GM21367 (cell line): ENCODE measurements around the gene ARTN.
A peak's percentile ranks its signal among the peaks of the same experiment; 100 is the strongest.

Experiments
- ATAC-seq: cut with Tn5 transposase; IDR thresholded peaks from one replicate; pipeline ENCODE4 v1.9.1; 2021; ENCODE audit not compliant: unreplicated experiment

Gene ARTN

GRCh38 chr1:43947061-43947873 is 13.7 kb downstream of the ARTN start:
- no peak for ATAC-seq

- no peak for ATAC-seq
Measured at GRCh38 chr1:43947874-43948437, 14.4 kb downstream of the ARTN start.

GRCh38 chr1:43949678-43950077 is 16.1 kb downstream of the ARTN start:
- no peak for ATAC-seq

DNA sequence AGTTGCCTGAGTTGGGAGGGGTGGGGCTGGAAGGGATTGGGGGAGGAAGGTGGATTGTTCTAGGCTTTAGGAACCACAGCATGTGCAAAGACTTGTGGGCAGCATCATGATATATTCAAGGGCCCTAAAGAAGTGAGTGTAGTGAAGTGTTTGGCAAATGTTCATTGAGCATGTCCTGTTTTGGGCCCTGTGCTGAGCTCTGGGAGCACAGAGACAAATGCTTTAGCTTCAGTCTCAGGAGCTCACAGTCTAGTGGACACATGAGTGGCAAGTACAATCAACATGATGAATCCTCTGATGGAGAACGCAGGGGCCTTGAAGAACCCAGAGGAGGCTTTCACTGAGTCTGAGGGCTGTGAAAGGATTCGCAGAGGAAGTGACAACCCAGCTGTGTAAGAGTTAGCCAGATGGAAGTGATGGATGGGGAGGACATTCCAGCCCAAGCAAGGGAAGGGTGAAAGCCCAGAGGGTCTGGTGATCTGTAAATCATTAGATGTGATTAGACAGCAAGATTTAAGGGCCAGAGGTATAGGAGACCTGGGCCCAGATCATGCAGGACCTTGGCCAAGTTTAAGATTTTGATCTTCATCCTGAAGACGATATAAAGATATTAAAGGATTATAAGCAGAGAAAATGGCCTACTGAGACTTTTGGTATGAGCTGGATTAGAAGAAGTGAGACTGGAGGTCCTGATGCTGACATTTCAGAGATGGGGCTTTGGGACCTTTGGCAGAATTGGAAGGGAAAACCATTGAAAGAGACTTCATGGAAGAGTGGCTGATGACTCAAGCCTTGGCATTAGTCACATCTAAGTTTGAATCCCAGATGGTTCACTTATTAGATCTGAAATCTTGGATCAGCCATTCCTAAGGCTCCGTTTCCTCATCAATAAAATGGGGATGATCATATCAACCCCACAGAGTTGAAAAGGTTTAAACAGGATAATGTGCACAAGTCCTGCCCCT is 17.7 kb downstream of the ARTN start:
- ATAC-seq: no peak

DNA sequence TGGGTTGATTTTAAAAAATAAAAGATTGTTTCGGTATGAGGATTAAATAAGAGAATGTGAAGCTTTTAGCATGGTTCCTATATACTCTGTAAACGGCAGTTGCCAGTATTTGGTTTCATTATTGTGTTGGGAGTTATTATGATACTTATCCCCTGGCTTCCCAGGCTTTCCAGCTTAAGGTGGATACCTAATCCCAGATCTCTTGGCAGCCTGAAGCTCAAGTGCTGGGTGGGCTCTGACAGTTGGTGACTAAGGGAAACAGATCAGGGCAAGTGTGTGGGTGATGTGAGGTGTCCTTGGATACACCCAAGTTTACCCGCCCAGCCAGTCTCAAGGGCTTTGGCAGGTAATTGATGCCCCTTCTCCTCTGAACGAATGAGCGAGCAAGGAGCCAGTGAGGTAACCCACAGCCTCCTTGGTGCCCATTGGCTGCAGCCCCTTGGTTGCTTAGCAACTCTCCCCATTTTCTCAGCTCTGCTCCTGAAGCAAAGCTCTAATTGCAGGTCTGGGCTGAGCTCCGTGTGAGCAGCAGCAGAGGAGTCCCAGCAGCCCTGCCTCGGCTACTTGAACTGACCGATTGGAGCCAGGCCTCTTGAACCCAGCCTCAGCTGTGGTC is 19.2 kb downstream of the ARTN start:
- no peak for ATAC-seq

GRCh38 chr1:43953361-43953760 is 19.8 kb downstream of the ARTN start:
- no peak for ATAC-seq

DNA sequence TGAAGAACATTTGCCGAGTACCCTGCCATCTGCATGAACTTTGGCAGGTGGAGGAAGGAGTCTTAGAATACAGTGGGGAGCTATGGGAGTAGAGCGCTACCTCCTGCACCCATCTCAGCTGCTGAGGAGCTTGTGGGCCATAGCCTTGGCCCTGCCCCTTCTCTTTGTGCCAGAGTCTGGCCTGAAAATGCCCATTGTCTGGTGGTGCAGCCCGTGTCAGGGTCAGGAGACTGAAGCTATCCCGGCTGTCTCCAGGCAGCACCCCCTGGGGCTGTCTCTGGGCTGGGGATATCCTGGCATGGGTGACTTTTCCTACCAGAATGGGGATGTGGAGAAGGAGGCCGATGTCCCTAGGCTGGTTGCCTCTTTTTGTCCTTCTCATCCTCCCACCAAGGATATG is 20.4 kb downstream of the ARTN start:
- no peak for ATAC-seq

- ATAC-seq: no peak
Measured at GRCh38 chr1:43956234-43956633, 22.6 kb downstream of the ARTN start.

GRCh38 chr1:43957407-43958040 is 23.9 kb downstream of the ARTN start:
- ATAC-seq: no peak

GRCh38 chr1:43958351-43959255 is 25.0 kb downstream of the ARTN start:
- ATAC-seq: no peak

GRCh38 chr1:43960798-43961197 is 27.2 kb downstream of the ARTN start:
- no peak for ATAC-seq

- no peak for ATAC-seq
Measured at GRCh38 chr1:43961692-43962091, 28.1 kb downstream of the ARTN start.

- no peak for ATAC-seq
Measured at GRCh38 chr1:43962324-43962723, 28.7 kb downstream of the ARTN start.

DNA sequence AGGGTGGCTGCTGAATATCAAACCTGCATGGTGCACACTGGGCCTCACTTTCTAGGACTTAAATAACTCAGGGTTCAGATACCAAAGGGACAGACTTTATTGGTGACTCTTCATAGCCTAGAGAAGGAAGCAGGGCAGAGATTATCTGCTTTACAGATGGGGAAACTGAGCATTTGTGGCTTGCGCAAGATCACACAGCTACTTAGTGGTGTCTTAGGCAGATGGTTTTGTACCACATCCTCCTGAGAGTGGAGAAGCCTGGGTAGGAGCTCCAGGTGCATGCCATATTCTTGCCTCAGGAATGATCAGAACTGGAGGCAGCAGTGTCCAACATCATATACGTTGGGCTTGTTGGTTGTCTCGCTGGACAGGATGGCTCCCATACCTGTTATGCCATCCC is 29.4 kb downstream of the ARTN start:
- no peak for ATAC-seq

DNA sequence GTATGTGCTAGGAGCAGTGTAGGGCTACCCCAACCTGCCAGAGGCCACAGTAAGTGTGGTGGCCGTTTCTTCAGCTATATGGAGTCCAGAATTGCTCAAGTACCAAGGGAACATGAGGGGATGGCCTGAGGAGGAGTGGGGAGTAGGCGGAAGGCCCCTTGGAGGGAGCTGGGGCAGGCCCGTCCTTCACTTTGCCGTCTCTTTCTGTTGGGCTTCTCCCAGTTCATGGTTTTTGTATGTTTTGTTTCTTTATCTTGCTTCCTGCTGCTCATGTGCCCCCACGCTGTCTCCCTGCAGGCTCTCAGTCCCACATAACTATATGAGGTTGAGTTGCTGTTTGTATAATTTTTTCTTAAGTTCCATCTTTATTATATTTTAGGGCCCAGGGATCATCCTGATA is 30.3 kb downstream of the ARTN start:
- ATAC-seq: no peak

- no peak for ATAC-seq
Measured at GRCh38 chr1:43965316-43965715, 31.7 kb downstream of the ARTN start.

DNA sequence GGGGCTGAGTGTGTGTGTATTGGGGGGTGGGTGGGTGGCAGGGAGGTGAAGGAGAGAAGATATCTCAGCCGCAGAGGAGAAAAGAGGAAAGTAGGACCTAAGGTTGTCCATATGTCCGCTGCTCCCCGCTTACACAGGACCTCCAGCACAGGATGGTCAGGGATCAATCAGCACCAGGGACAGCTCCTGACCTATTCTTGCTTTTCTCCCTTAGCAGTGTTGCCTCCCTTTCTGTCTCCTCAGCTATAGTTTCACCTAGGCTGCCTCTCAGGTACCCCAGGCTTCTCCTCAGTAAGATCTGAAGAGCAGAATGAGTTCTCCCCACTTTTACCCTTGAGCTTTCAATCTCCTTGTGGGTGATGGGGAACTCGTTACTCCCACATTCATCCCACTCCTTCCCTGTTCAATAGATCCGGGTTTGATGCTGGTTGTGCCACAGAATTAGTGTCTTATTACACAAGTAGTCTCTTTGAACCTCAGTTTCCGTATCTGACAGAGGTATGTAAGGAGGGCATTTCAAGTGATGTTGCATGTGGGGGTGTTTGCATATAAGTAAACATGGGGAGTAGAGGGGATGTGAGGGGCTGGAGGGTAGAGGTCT is 34.8 kb downstream of the ARTN start:
- no peak for ATAC-seq

GRCh38 chr1:43969416-43969745 is 35.8 kb downstream of the ARTN start:
- no peak for ATAC-seq

GRCh38 chr1:43969746-43970466 is 36.3 kb downstream of the ARTN start, which contains the start of gene DPH2:
Gene DPH2 (plus strand): TSS chr1:43970010. CDS start chr1:43970176, 166 bp downstream.
- ATAC-seq: peak; percentile 61
